Loucy (cell line): ENCODE measurements around the gene THAP4.
"Not testable (repeated sequence)": the region's sequence is repeated elsewhere in the genome, so short reads cannot be mapped to it uniquely, and the experiment has no call there.

ENCODE experiments used
- EZH2phosphoT487 ChIP-seq: fragments of 200-600 bp; IDR thresholded peaks from 2 replicates; pipeline ENCODE4 v1.6.1; 2018; ENCODE audit warnings: antibody characterized with exemption, mild to moderate bottlenecking, moderate library complexity, borderline replicate concordance
- TF ChIP-seq, protein P1 (sequence below): fragments of 200-600 bp; sonication (generic); conservative IDR thresholded peaks from 2 replicates; pipeline ENCODE4 v1.5.1; 2014; ENCODE audit warnings: mild to moderate bottlenecking, antibody characterized with exemption, low read length

DNA sequence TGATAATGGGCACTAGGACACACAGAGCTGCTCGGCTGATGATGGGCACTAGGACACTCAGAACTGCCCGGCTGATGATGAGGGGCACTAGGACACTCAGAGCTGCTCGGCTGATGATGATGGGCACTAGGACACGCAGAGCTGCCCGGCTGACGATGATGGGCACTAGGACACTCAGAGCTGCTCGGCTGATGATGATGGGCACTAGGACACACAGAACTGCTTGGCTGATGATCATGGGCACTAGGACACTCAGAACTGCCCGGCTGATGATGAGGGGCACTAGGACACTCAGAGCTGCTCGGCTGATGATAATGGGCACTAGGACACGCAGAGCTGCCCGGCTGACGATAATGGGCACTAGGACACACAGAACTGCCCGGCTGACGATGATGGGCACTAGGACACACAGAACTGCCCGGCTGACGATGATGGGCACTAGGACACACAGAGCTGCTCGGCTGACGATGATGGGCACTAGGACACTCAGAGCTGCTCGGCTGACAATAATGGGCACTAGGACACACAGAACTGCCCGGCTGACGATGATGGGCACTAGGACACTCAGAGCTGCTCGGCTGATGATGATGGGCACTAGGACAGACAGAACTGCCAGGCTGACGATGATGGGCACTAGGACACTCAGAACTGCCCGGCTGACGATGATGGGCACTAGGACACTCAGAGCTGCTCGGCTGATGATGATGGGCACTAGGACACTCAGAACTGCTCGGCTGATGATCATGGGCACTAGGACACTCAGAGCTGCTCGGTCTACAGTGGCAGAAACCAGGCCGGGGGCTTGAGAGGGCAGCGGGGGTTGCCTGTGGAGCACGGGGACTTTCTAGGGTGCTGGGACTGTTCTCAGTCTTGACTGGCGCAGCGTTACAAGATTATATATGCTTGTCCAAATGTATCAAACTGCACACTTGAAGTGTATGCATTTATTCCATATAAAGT is 46.2 kb downstream of the THAP4 start:
- TF ChIP-seq, protein P1, sequence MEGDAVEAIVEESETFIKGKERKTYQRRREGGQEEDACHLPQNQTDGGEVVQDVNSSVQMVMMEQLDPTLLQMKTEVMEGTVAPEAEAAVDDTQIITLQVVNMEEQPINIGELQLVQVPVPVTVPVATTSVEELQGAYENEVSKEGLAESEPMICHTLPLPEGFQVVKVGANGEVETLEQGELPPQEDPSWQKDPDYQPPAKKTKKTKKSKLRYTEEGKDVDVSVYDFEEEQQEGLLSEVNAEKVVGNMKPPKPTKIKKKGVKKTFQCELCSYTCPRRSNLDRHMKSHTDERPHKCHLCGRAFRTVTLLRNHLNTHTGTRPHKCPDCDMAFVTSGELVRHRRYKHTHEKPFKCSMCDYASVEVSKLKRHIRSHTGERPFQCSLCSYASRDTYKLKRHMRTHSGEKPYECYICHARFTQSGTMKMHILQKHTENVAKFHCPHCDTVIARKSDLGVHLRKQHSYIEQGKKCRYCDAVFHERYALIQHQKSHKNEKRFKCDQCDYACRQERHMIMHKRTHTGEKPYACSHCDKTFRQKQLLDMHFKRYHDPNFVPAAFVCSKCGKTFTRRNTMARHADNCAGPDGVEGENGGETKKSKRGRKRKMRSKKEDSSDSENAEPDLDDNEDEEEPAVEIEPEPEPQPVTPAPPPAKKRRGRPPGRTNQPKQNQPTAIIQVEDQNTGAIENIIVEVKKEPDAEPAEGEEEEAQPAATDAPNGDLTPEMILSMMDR = not testable (repeated sequence)
- TF ChIP-seq EZH2phosphoT487 = not testable (repeated sequence)
